GF-D8 (cell line): ENCODE data around the gene IFT27.

Experiments used
- DNase-seq: peaks from one replicate; lab custom pipeline; 2025; lab: John Stamatoyannopoulos, UW

IFT27 gene

DNA sequence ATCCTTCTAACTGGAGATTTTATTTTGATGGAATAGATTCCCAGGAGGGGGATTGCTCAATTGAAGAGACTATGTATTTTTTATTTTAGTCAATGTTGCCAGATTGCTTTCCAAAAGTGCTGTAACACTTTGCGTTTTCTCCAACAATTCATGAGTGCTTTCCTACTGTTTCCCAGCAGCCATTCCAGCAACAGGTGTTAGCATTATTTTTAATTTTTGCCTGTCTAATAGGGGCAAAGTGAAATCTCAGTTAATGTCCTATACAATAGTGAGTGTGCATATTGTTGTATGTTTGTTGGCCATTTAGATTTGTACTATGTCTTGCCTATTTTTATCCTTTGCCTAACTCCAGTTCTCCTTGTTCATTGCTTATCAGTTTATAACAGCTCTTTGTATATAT, 60.3 kb downstream of the IFT27 start:
- DNase-seq, result no peak

DNA sequence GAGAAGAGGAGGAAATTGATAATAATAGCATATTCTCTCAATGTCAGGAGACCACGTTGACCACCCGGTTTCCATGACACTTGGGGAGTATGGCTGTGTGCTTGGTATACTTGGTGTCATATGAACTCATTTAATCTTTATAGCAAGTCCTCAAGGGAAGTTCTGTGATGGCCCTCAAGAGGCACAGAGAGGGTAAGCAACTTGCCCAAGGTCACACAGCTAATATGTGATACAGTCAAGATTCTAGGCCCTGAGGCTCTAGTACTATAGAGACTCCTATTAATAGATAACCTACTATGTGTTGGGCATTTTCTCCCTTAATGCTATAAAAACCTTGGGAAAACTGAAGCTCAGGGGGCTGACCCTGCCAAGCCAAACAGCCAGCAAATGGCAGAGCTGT, 61.8 kb downstream of the IFT27 start:
- no peak for DNase-seq

DNA sequence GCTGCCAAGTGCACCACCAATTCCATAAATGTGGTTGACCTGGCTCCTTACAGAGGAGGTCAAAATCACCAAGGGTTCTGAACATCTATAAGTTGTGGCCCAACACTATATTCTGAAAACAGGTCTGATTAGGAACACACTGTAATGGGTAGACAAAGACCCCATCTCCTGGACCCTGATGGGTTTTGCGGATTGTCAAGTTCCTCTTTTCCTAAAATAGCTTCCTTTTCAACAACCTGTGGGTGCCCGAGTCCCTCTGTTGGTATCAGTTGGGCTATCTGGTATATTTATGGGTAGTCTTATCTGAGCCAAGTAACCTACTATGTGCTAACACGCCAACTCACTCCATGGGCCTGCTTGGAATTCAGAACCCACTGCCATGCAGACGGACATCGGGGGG, 62.5 kb downstream of the IFT27 start:
- DNase-seq, result no peak
